CD4-positive, CD25-positive, alpha-beta regulatory T cell (primary cell): ENCODE results near the gene RPE65. TPM values are rescaled to one million over a fixed set of nuclear protein-coding genes. Genes with fewer than 3 reads are reported as not detected.

Source experiments
- ATAC-seq, 2 donors: fragments of 150-1000 bp; cut with Tn5 transposase; one replicate each; pipeline ENCODE4 v1.10.0; 2021; ENCODE audit warnings: low read depth in 2 of 2, moderate number of reproducible peaks in 2 of 2, moderate library complexity in 1 of 2
- DNase-seq, 3 donors: peaks; one replicate each; pipeline versions ENCODE4 v3.0.0 to v3.0.0-alpha.2; 2012 to 2022; ENCODE audit warnings: mixed read lengths in 1 of 3
- H3K27ac ChIP-seq: one replicate; pipeline ENCODE4 v1.7.0; 2013; ENCODE audit warnings: mild to moderate bottlenecking, low read length; ENCODE audit not compliant: insufficient read depth, poor library complexity, severe bottlenecking
- H3K27me3 ChIP-seq: one replicate; pipeline ENCODE4 v1.7.0; 2013; ENCODE audit warnings: low read length; ENCODE audit not compliant: control insufficient read depth, insufficient read depth
- H3K36me3 ChIP-seq: one replicate; pipeline ENCODE4 v1.7.0; 2013; ENCODE audit warnings: mild to moderate bottlenecking, low read length, moderate library complexity; ENCODE audit not compliant: control insufficient read depth, insufficient read depth
- H3K4me1 ChIP-seq: 2 replicates; pipeline ENCODE4 v1.7.0; 2013; ENCODE audit warnings: mild to moderate bottlenecking, low read length; ENCODE audit not compliant: insufficient read depth, control insufficient read depth, poor library complexity, severe bottlenecking
- H3K4me3 ChIP-seq: one replicate; pipeline ENCODE4 v1.7.0; 2013; ENCODE audit warnings: low read depth, mild to moderate bottlenecking, low read length, moderate library complexity
- H3K9me3 ChIP-seq, 2 experiments: 1 replicate in 1 of 2; 2 replicates in 1 of 2; pipeline ENCODE4 v1.7.0; 2013; ENCODE audit warnings: low read length in 2 of 2, mild to moderate bottlenecking in 1 of 2, moderate library complexity in 1 of 2; ENCODE audit not compliant: control insufficient read depth in 2 of 2
- H3K27ac Mint-ChIP-seq, 3 donors: one replicate each; pipeline ENCODE4 v1.8.0; 2020 to 2022; ENCODE audit warnings: mild to moderate bottlenecking in 3 of 3, mixed read lengths in 3 of 3, moderate library complexity in 2 of 3
- H3K27me3 Mint-ChIP-seq: one replicate; pipeline ENCODE4 v1.8.0; 2022; ENCODE audit warnings: mild to moderate bottlenecking, mixed read lengths
- H3K36me3 Mint-ChIP-seq: one replicate; pipeline ENCODE4 v1.8.0; 2020; ENCODE audit warnings: mixed read lengths
- H3K4me1 Mint-ChIP-seq, 4 donors: one replicate each; pipeline ENCODE4 v1.8.0; 2020 to 2022; ENCODE audit warnings: mixed read lengths in 4 of 4, mild to moderate bottlenecking in 1 of 4
- H3K4me3 Mint-ChIP-seq, 4 donors: one replicate each; pipeline ENCODE4 v1.8.0; 2020 to 2022; ENCODE audit warnings: mild to moderate bottlenecking in 4 of 4, mixed read lengths in 4 of 4, moderate library complexity in 3 of 4
- H3K9me3 Mint-ChIP-seq, 7 donors: one replicate each; pipeline ENCODE4 v1.8.0; 2020 to 2022; ENCODE audit warnings: mixed read lengths in 7 of 7, mild to moderate bottlenecking in 3 of 7, moderate library complexity in 2 of 7
- polyA plus RNA-seq, 4 donors: library from polyadenylated mRNA; unstranded; fragments of 300-500 nt; fragmentation: Illumina TruSeq; gene quantifications; one replicate each; pipeline ENCODE4 v1.2.3, GENCODE V29; 2021
- total RNA-seq: library from RNA; stranded (reverse); gene quantifications from one replicate; pipeline ENCODE4 v1.2.3, GENCODE V29; 2022

Gene RPE65
- total and polyA plus RNA-seq, 5 donors from 2014 or later, result not detected

- Histone ChIP-seq H3K4me1 (no peaks in the 10 kb centered on the region), H3K27ac (no peak overlapping the region), H3K4me3 (no peak overlapping the region), H3K27me3 (no peaks in the 10 kb centered on the region), H3K36me3 (no peaks in the 10 kb centered on the region), H3K9me3 (no peaks in the 10 kb centered on the region)
- no peaks in the 10 kb centered on the region for H3K27me3 Mint-ChIP-seq
- H3K4me3 Mint-ChIP-seq, result no peak overlapping the region
- peak in 1 of 3 donors; percentile 4 for DNase-seq
- H3K36me3 Mint-ChIP-seq, result peaks cover 4% of the 10 kb centered on the region
- no peak for ATAC-seq
- peaks cover 0 to 4% (median 0%) of the 10 kb centered on the region in 7 donors for H3K9me3 Mint-ChIP-seq
- H3K4me1 Mint-ChIP-seq, result peaks cover 0 to 11% (median 1%) of the 10 kb centered on the region in 4 donors
- H3K27ac Mint-ChIP-seq, result no peak overlapping the region
Observed at GRCh38 chr1:68470388-68470970, 20.7 kb upstream of the RPE65 start.

- Histone ChIP-seq H3K4me1 (no peaks in the 10 kb centered on the region), H3K27ac (no peak overlapping the region), H3K36me3 (no peaks in the 10 kb centered on the region), H3K4me3 (no peak overlapping the region), H3K27me3 (no peaks in the 10 kb centered on the region), H3K9me3 (no peaks in the 10 kb centered on the region)
- Mint-ChIP-seq H3K27ac (no peak overlapping the region), H3K9me3 (peaks cover 0 to 7% (median 1%) of the 10 kb centered on the region in 7 donors), H3K27me3 (peaks cover 5% of the 10 kb centered on the region), H3K4me1 (no peaks in the 10 kb centered on the region), H3K4me3 (no peak overlapping the region), H3K36me3 (no peaks in the 10 kb centered on the region)
- ATAC-seq (no peak), DNase-seq (no peak)
Observed at GRCh38 chr1:68464891-68465290, 15.1 kb upstream of the RPE65 start.

- H3K4me1 ChIP-seq, result no peaks in the 10 kb centered on the region
- no peaks in the 10 kb centered on the region for H3K36me3 ChIP-seq
- no peak overlapping the region for H3K27ac ChIP-seq
- no peak overlapping the region for H3K27ac Mint-ChIP-seq
- peaks cover 8% of the 10 kb centered on the region for H3K27me3 Mint-ChIP-seq
- DNase-seq (no peak), ATAC-seq (no peak)
- peaks cover 0 to 7% (median 2%) of the 10 kb centered on the region in 7 donors for H3K9me3 Mint-ChIP-seq
- peaks cover 3% of the 10 kb centered on the region for H3K27me3 ChIP-seq
- H3K4me3 ChIP-seq, result no peak overlapping the region
- H3K9me3 ChIP-seq, result no peaks in the 10 kb centered on the region
- H3K4me3 Mint-ChIP-seq, result no peak overlapping the region
- no peaks in the 10 kb centered on the region for H3K36me3 Mint-ChIP-seq
- H3K4me1 Mint-ChIP-seq, result no peaks in the 10 kb centered on the region
Observed at GRCh38 chr1:68460935-68461334, 11.2 kb upstream of the RPE65 start.

GRCh38 chr1:68459796-68460195 is 10.0 kb upstream of the RPE65 start:
- H3K4me1 Mint-ChIP-seq, result no peaks in the 10 kb centered on the region
- H3K27me3 Mint-ChIP-seq, result peaks cover 8% of the 10 kb centered on the region
- H3K4me3 Mint-ChIP-seq, result no peak overlapping the region
- DNase-seq (no peak), ATAC-seq (no peak)
- no peaks in the 10 kb centered on the region for H3K4me1 ChIP-seq
- H3K4me3 ChIP-seq, result no peak overlapping the region
- H3K27ac Mint-ChIP-seq, result no peak overlapping the region
- H3K27ac ChIP-seq, result no peak overlapping the region
- H3K9me3 ChIP-seq, result no peaks in the 10 kb centered on the region
- no peaks in the 10 kb centered on the region for H3K36me3 Mint-ChIP-seq
- peaks cover 0 to 7% (median 2%) of the 10 kb centered on the region in 7 donors for H3K9me3 Mint-ChIP-seq
- H3K36me3 ChIP-seq, result no peaks in the 10 kb centered on the region
- peaks cover 3% of the 10 kb centered on the region for H3K27me3 ChIP-seq

- no peaks in the 10 kb centered on the region for H3K36me3 Mint-ChIP-seq
- no peak overlapping the region for H3K4me3 ChIP-seq
- peaks cover 0 to 5% (median 2%) of the 10 kb centered on the region in 7 donors for H3K9me3 Mint-ChIP-seq
- H3K9me3 ChIP-seq, result no peaks in the 10 kb centered on the region
- no peaks in the 10 kb centered on the region for H3K4me1 Mint-ChIP-seq
- H3K27me3 ChIP-seq, result peaks cover 3% of the 10 kb centered on the region
- DNase-seq, result no peak
- H3K36me3 ChIP-seq, result no peaks in the 10 kb centered on the region
- H3K4me3 Mint-ChIP-seq, result no peak overlapping the region
- H3K27ac ChIP-seq, result no peak overlapping the region
- no peak for ATAC-seq
- H3K27ac Mint-ChIP-seq, result no peak overlapping the region
- H3K27me3 Mint-ChIP-seq, result peaks cover 11% of the 10 kb centered on the region
- no peaks in the 10 kb centered on the region for H3K4me1 ChIP-seq
Observed at GRCh38 chr1:68459091-68459490, 9.3 kb upstream of the RPE65 start.

- Mint-ChIP-seq H3K27ac (no peak overlapping the region), H3K36me3 (no peaks in the 10 kb centered on the region), H3K4me3 (no peak overlapping the region), H3K9me3 (peaks cover 0 to 3% (median 0%) of the 10 kb centered on the region in 7 donors), H3K27me3 (peaks cover 11% of the 10 kb centered on the region), H3K4me1 (no peaks in the 10 kb centered on the region)
- Histone ChIP-seq H3K27ac (no peak overlapping the region), H3K36me3 (no peaks in the 10 kb centered on the region), H3K27me3 (peaks cover 3% of the 10 kb centered on the region), H3K9me3 (no peaks in the 10 kb centered on the region), H3K4me1 (no peaks in the 10 kb centered on the region), H3K4me3 (no peak overlapping the region)
- no peak for ATAC-seq
- DNase-seq, result no peak
Observed at GRCh38 chr1:68456202-68456601, 6.4 kb upstream of the RPE65 start.

- no peak overlapping the region for H3K27ac ChIP-seq
Observed at GRCh38 chr1:68454534-68454933, 4.8 kb upstream of the RPE65 start.

GRCh38 chr1:68453060-68453670 is 3.4 kb upstream of the RPE65 start:
- H3K27ac ChIP-seq, result no peak overlapping the region
- no peak for DNase-seq
- H3K4me1 ChIP-seq, result no peaks in the 10 kb centered on the region
- Mint-ChIP-seq H3K9me3 (peaks cover 0 to 4% (median 1%) of the 10 kb centered on the region in 7 donors), H3K27me3 (peaks cover 7% of the 10 kb centered on the region), H3K36me3 (no peaks in the 10 kb centered on the region), H3K4me3 (no peak overlapping the region), H3K27ac (no peak overlapping the region), H3K4me1 (no peaks in the 10 kb centered on the region)
- no peaks in the 10 kb centered on the region for H3K9me3 ChIP-seq
- no peak for ATAC-seq
- H3K4me3 ChIP-seq, result no peak overlapping the region
- no peaks in the 10 kb centered on the region for H3K36me3 ChIP-seq
- no peaks in the 10 kb centered on the region for H3K27me3 ChIP-seq

More at GRCh38 chr1:68454534-68454933, 4.8 kb upstream of the RPE65 start:
- no peak overlapping the region for H3K27ac Mint-ChIP-seq
- no peak overlapping the region for H3K4me3 Mint-ChIP-seq
- H3K4me3 ChIP-seq, result no peak overlapping the region
- H3K9me3 Mint-ChIP-seq, result peaks cover 0 to 3% (median 0%) of the 10 kb centered on the region in 7 donors
- H3K36me3 ChIP-seq, result no peaks in the 10 kb centered on the region
- peaks cover 11% of the 10 kb centered on the region for H3K27me3 Mint-ChIP-seq
- H3K9me3 ChIP-seq, result no peaks in the 10 kb centered on the region
- no peaks in the 10 kb centered on the region for H3K36me3 Mint-ChIP-seq
- no peak for ATAC-seq
- no peaks in the 10 kb centered on the region for H3K4me1 Mint-ChIP-seq
- H3K4me1 ChIP-seq, result no peaks in the 10 kb centered on the region
- H3K27me3 ChIP-seq, result peaks cover 3% of the 10 kb centered on the region
- no peak for DNase-seq
